ENCODE measurements around the gene BID.
"Not testable (repeated sequence)": the region's sequence is repeated elsewhere in the genome, so short reads cannot be mapped to it uniquely, and the experiment has no call there.

The BID gene

DNA sequence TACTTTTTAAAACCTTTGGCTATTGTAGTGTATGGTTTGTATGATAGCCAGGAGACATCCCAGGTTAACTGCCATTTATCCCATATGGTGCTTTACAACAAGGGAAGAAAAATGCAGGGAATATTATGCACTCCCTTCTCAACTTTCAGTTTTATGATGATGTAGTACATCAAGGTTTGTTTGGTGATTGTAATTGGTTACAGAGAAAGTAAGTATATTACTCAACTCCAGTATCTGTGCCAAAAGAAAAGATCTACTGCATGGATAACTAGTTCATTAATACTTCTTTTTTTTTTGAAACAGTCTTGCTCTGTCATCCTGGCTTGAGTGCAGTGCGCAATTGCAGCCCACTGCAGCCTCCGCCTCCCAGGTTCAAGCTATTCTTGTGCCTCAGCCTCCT is 70.5 kb downstream of the BID start:
- DNase-seq (ENCODE audit: low read depth in 3 of 3): no peak

DNA sequence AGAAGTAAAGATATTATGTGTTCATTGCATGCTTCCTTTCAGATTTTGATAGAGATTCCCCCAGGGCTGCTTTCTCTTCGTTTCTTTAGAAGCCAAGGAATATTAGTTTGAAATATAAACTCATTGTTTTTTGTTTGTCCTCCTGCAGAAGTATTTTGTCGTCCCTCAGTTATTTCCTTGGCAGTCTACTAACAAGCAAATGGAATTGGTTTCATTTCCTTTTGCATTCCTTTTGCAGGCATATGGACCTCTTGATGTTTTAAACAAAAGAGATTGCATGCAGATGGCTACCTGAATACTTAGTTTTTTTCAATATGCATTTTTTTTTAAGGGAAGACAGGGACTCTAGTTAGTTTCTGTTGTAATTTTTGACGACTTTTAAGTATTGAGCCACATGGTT is 73.5 kb downstream of the BID start:
- DNase-seq (ENCODE audit: low read depth in 3 of 3): no peak

DNA sequence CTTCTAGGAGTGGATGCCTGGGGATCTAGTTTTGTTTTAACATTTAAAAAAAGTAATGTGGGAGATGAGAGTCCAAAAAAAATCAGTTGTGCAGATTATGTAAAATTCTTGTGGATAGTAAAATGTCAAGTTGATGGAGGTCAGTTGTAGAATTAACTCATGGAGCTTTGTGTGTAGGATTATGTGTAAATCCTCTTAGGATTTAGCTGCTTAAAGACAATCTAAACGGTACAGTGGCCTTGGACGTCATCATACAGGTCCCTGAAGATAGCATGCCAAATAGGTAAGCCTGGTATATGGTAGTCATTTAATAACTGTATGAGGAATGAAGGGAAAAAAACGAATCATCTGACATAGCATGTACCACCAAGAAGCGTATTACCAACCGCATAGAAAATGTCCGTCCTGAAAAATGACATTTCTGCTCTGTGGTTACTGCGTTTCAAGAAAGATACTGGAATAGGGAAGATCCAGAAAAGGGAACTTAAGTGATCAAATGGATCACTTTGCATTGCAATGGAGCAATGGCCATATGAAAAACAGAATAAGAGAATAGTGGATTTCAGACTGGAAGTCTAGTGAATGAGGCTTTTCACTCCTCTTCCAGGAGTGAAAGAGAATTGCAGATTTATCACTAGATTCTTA is 74.5 kb downstream of the BID start:
- DNase-seq (ENCODE audit: low read depth in 3 of 3): no peak

DNA sequence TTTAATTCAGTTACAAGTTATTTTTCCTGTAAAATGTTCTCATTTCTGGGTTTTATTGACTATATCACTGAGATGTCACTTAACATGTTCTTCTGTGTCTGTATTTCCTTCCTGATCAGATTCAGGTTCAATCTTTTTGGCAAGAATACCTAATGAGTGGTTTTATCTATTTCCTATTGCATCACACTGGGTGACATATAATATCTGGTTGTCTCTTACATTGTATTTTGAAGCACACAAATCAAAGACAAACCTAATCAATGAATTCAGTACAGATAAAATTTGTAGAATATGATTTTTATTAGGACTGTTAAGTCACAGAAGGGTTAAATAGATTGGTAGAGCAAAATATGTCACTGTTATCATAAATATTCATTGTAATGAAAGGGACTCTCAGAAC is 75.3 kb downstream of the BID start:
- no peak for DNase-seq (ENCODE audit: low read depth in 3 of 3)

DNA sequence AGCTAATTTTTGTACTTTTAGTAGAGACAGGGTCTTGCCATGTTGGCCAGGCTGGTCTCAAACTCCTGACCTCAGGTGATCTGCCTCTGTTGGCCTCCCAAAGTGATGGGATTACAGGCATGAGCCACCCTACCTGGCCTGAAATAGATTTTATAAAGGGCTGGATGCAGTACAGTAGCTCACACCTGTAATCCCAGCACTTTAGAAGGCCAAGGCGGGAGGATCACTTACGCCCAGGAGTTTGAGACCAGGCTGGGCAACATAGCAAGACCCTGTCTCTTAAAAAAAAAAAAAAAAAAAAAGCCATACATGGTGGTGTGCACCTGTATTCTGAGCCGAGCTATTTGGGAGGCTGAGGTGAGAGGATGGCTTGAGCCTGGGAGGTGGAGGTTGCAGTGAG is 76.0 kb downstream of the BID start:
- DNase-seq (ENCODE audit: low read depth in 3 of 3): not testable (repeated sequence)

DNA sequence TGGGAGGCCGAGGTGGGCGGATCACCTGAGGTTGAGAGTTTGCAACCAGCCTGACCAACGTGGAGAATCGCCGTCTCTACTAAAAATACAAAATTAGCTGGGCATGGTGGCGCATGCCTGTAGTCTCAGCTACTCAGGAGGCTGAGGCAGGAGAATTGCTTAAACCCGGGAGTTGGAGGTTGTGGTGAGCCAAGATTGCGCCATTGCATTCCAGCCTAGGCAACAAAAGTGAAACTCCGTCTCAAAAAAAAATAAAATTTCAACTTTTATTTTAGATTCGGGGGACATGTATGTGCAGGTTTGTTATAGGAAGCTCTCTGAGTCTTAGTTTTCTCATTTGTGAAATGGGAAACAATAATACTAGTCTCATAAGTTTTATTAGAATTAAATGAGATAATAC is 77.1 kb downstream of the BID start:
- not testable (repeated sequence) for DNase-seq (ENCODE audit: low read depth in 3 of 3)

DNA sequence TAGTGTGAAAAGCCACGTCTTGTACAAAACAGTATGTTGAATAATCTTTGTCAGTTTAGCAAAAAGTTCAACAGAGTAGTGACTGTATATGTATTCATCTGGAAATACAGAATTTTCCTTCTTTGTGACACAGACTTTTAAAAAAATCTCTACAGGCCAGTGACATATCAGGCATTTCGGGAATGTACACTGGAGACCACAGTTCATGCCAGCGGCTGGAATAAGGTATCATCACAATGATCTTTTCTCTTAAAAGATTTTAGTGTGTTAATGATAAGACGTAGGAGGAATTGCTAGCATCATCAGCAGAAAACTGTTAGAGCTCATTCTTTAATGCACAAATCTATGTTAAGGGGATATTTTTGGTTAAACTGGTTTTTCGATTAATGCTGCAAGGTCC is 78.3 kb downstream of the BID start:
- no peak for DNase-seq (ENCODE audit: low read depth in 3 of 3)

DNA sequence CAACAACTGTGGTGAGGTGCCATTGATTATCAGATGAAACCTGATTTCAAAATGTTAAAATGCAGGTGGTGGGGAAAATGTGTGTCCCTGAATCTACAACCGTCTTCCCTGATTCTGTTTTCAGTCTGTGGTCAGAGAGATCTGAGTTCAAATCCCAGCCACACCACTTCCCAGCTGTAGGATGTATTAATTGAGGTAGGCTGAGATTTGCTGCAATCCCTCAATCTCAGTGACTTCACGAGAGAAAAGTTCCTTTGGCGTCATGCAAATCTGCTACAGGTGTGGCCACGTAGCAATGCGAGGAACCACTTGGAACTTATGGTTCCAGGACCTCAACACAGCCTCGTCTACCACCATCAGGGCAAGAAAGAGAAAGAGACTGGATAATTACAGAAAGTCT is 79.5 kb downstream of the BID start:
- no peak for DNase-seq (ENCODE audit: low read depth in 3 of 3)

DNA sequence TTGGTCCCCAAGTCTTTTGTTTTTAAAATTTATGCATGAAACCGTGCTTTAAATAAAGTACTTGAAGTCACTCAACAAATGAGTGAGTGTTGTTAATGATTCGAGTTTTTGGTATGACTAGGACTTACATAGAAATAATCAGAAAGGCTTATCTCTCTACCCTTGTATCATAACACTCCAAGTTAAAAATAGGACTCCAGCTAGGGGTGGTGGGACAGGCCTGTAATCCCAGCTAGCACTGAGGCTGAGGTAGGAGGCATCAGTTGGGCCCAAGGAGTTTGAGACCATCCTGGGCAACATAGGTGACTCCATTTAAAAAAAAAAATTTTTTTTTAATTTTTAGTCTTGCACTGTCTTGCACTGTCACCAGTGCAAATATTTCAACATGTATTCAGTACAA is 80.1 kb downstream of the BID start:
- DNase-seq (ENCODE audit: low read depth in 3 of 3): no peak

DNA sequence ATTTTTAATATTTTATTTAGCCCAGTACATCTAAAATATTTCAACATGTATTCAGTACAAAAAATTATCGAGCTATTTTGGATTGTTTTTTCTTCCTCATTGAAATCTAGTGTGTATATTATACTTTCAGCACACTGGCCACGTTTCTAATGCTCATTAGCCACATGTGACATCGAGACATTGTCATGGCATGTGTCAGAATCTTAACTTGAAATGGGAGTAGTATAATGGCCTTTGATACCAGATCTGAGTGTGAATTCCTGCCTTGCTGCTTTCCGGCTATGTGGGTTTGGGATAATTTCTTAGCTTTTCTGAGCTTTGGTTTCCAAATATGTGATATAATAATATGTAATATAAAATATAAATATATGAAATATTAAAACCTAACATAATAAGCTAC is 81.4 kb downstream of the BID start:
- no peak for DNase-seq (ENCODE audit: low read depth in 3 of 3)

DNA sequence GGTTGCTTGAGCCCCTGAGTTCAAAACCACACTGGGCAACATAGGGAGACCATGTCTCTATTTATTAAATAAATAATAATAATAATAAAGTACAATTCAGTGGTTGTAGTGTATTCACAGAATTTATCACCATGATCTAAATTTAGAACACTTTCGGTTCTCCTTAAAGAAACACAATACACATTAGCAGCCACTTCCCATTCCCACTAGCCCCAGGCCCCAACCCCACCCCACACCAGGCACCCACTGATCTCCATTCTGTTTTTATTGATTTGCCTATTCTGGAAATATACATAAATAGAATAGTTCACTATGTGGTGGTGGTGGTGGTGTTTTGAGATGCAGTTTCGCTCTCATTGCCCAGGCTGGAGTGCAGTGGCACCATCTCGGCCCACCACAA is 90.0 kb downstream of the BID start:
- DNase-seq (ENCODE audit: low read depth in 3 of 3): no peak
